SU-DHL-6 (cell line): ENCODE measurements around the gene LRP3.

Source experiments
- H2AFZ ChIP-seq: fragments of 200-600 bp; sonication (generic); 2 replicates; pipeline ENCODE4 v1.6.1; 2014; ENCODE audit warnings: low read depth, mild to moderate bottlenecking, moderate library complexity, mixed read lengths, antibody characterized with exemption, low read length; ENCODE audit not compliant: severe bottlenecking
- H3F3A ChIP-seq: fragments of 200-600 bp; shearing (Covaris generic); 2 replicates; pipeline ENCODE4 v1.6.0; 2016; ENCODE audit warnings: antibody characterized with exemption, mild to moderate bottlenecking; ENCODE audit not compliant: insufficient read depth
- H3K27ac ChIP-seq: fragments of 200-600 bp; sonication (generic); 2 replicates; pipeline ENCODE4 v1.5.1; 2016; ENCODE audit warnings: low read depth, mild to moderate bottlenecking, low read length, moderate library complexity, mixed read lengths
- H3K27me3 ChIP-seq: fragments of 200-600 bp; sonication (generic), shearing (Covaris generic); 2 replicates; pipeline ENCODE4 v1.6.0; 2014; ENCODE audit warnings: mild to moderate bottlenecking, low read length
- H3K36me3 ChIP-seq: fragments of 200-600 bp; sonication (generic); 2 replicates; pipeline ENCODE4 v1.6.1; 2014; ENCODE audit warnings: mild to moderate bottlenecking, low read length, mixed read lengths
- H3K4me2 ChIP-seq: fragments of 300-600, 200-600 bp; shearing (Covaris generic), sonication (generic); 2 replicates; pipeline ENCODE4 v1.6.0; 2014; ENCODE audit warnings: low read length, low read depth, mild to moderate bottlenecking; ENCODE audit not compliant: poor library complexity, severe bottlenecking
- H3K4me3 ChIP-seq: fragments of 200-600 bp; sonication (generic); 2 replicates; pipeline ENCODE4 v1.5.1; 2014; ENCODE audit warnings: antibody characterized with exemption, low read length, mild to moderate bottlenecking, mixed read lengths; ENCODE audit not compliant: insufficient read depth, poor library complexity, severe bottlenecking
- H3K79me2 ChIP-seq: fragments of 200-600 bp; sonication (generic); 2 replicates; pipeline ENCODE4 v1.6.1; 2014; ENCODE audit warnings: mild to moderate bottlenecking, low read length, moderate library complexity; ENCODE audit not compliant: insufficient read depth
- H3K9ac ChIP-seq: fragments of 200-600 bp; sonication (generic); 2 replicates; pipeline ENCODE4 v1.7.0; 2014; ENCODE audit warnings: mild to moderate bottlenecking, low read length
- H3K9me2 ChIP-seq: fragments of 200-600 bp; sonication (generic); replicated peaks from 2 replicates; pipeline ENCODE4 v1.6.1; 2014; ENCODE audit warnings: low read length; ENCODE audit not compliant: insufficient read depth
- H3K9me3 ChIP-seq: fragments of 200-600 bp; sonication (generic); 2 replicates; pipeline ENCODE4 v1.6.1; 2014; ENCODE audit warnings: low read length, mixed read lengths; ENCODE audit not compliant: insufficient read depth
- H4K20me1 ChIP-seq: fragments of 200-600 bp; sonication (generic); 2 replicates; pipeline ENCODE4 v1.6.1; 2014; ENCODE audit warnings: low read depth, mild to moderate bottlenecking, antibody characterized with exemption, low read length, moderate library complexity, mixed read lengths
- CTCF ChIP-seq: fragments of 200-600 bp; sonication (generic); IDR thresholded peaks from one replicate; pipeline ENCODE4 v1.5.1; 2017; ENCODE audit warnings: antibody characterized with exemption, mild to moderate bottlenecking, low read length, moderate library complexity; ENCODE audit not compliant: insufficient read depth, poor library complexity, severe bottlenecking
- EZH2phosphoT487 ChIP-seq: fragments of 200-600 bp; sonication (generic), shearing (Covaris generic); conservative IDR thresholded peaks from 2 replicates; pipeline ENCODE4 v1.6.1; 2018; ENCODE audit warnings: mild to moderate bottlenecking, antibody characterized with exemption, low read length, moderate library complexity, mixed read lengths

Gene LRP3

DNA sequence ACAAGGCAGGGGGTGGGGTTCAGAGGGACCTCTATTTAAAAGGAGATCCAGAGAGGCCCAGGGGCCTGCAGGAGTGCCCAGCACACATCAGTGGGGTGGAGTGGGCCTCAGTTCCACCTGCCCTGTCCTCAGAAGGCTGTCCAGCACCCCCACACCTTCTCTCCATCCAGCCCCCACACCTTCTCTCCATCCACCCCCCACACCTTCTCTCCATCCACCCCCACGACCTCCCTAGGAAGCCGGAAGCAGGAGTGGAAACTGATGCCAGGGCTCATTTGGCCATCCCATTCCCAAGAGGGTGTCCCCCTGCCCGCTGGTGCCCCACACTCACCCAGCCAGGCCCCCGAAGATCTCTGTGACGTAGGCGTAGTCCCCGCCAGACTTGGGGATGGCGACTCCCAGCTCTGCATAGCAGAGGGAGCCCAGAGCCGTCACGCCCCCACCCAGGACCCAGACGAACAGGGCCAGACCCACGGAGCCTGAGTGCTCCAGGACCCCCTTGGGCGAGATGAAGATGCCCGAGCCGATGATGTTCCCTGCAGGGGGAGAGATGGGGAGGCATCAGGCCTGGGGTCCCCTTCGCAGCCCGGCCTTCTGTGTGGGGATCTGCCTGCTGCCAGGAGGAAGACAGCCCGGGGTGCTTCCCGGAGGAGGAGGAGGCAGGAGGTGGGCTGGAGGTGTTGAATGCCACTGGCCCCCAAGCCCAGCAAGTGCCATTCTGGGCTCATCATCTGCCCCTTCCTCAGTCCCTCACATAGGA is 21.5 kb downstream of the LRP3 start:
- Histone ChIP-seq H3K4me2 (no peak overlapping the region), H3F3A (no peaks in the 10 kb centered on the region), H3K4me3 (no peak overlapping the region), H4K20me1 (no peaks in the 10 kb centered on the region), H3K27ac (no peak overlapping the region), H3K36me3 (no peaks in the 10 kb centered on the region), H3K27me3 (no peaks in the 10 kb centered on the region), H3K9ac (no peak overlapping the region), H3K79me2 (no peaks in the 10 kb centered on the region), H2AFZ (no peak overlapping the region), H3K9me3 (no peaks in the 10 kb centered on the region), H3K9me2 (no peaks in the 10 kb centered on the region)
- no peak for TF ChIP-seq EZH2phosphoT487
- no peak for TF ChIP-seq CTCF

GRCh38 chr19:33216198-33216830 is 22.2 kb downstream of the LRP3 start:
- no peaks in the 10 kb centered on the region for H3K79me2 ChIP-seq
- no peaks in the 10 kb centered on the region for H4K20me1 ChIP-seq
- H3K4me2 ChIP-seq = no peak overlapping the region
- H3K27ac ChIP-seq = no peak overlapping the region
- TF ChIP-seq CTCF (no peak), EZH2phosphoT487 (no peak)
- no peaks in the 10 kb centered on the region for H3K27me3 ChIP-seq
- H2AFZ ChIP-seq = no peak overlapping the region
- H3K9me3 ChIP-seq = no peaks in the 10 kb centered on the region
- no peaks in the 10 kb centered on the region for H3K9me2 ChIP-seq
- H3F3A ChIP-seq = no peaks in the 10 kb centered on the region
- H3K4me3 ChIP-seq = no peak overlapping the region
- H3K36me3 ChIP-seq = no peaks in the 10 kb centered on the region
- no peak overlapping the region for H3K9ac ChIP-seq

GRCh38 chr19:33217881-33218280 is 23.8 kb downstream of the LRP3 start:
- Histone ChIP-seq H3K9me3 (no peaks in the 10 kb centered on the region), H3K4me2 (no peak overlapping the region), H3K4me3 (no peak overlapping the region), H3K9me2 (no peaks in the 10 kb centered on the region), H3K9ac (no peak overlapping the region), H2AFZ (no peak overlapping the region), H3F3A (no peaks in the 10 kb centered on the region), H4K20me1 (no peaks in the 10 kb centered on the region), H3K36me3 (no peaks in the 10 kb centered on the region), H3K27ac (no peak overlapping the region), H3K79me2 (no peaks in the 10 kb centered on the region), H3K27me3 (no peaks in the 10 kb centered on the region)
- TF ChIP-seq CTCF (no peak), EZH2phosphoT487 (no peak)
